Colonic mucosa (tissue), 4 donors: Measurements from ENCODE around the gene LITAFD. TPM values are rescaled to one million over a fixed set of nuclear protein-coding genes. Genes with fewer than 3 reads are reported as not detected.

Experiments
- DNase-seq: peaks from one replicate; pipeline ENCODE4 v3.0.0-alpha.2; 2020
- H3K27ac ChIP-seq: fragments of 200-600 bp; one replicate; pipeline ENCODE4 v1.8.0; 2021
- H3K27me3 ChIP-seq: fragments of 200-600 bp; one replicate; pipeline ENCODE4 v1.8.0; 2021
- H3K36me3 ChIP-seq: fragments of 200-600 bp; one replicate; pipeline ENCODE4 v1.8.0; 2021
- H3K4me1 ChIP-seq: fragments of 200-600 bp; one replicate; pipeline ENCODE4 v1.8.0; 2021; ENCODE audit warnings: mild to moderate bottlenecking
- H3K4me3 ChIP-seq: fragments of 200-600 bp; one replicate; pipeline ENCODE4 v1.8.0; 2021
- H3K9ac ChIP-seq, 2 donors: one replicate each; pipeline ENCODE4 v1.7.0; 2013; ENCODE audit warnings: control low read depth in 2 of 2, low read depth in 2 of 2, low read length in 2 of 2
- H3K9me3 ChIP-seq: fragments of 200-600 bp; one replicate; pipeline ENCODE4 v1.8.0; 2021
- CTCF ChIP-seq: fragments of 200-600 bp; IDR thresholded peaks from one replicate; pipeline ENCODE4 v1.8.0; 2022; ENCODE audit warnings: antibody characterized with exemption, mild to moderate bottlenecking
- intact Hi-C: fragments of 100-400 bp; cut with DNase I; formaldehyde crosslinking; loops from one replicate; pipeline ENCODE4 v1.14.1; 2022
- total RNA-seq, 2 donors: library from RNA; stranded (reverse); fragmentation: NEBNext Ultra II Directional in 1 of 2; extraction: Animal tissue kit (Norgen Biotek cat#: 25700) in 1 of 2; gene quantifications; one replicate each; pipeline ENCODE4 v1.2.1, GENCODE V29; 2021
- donor health status: healthy.
- donor health status: DM: no; HTN: no; CAD: no.
- donor health status: DM: no; HTN: no; CAD: no.

LITAFD gene
- total RNA-seq, 2 donors from 2014 or later: not detected

GRCh38 chr16:8893426-8893825 is 11.3 kb downstream of the LITAFD start:
- Histone ChIP-seq H3K36me3 (peaks cover 33% of the 10 kb centered on the region), H3K4me1 (no peaks in the 10 kb centered on the region), H3K9ac (no peak overlapping the region), H3K9me3 (no peaks in the 10 kb centered on the region), H3K4me3 (no peak overlapping the region), H3K27me3 (no peaks in the 10 kb centered on the region), H3K27ac (no peak overlapping the region)
- no peak for TF ChIP-seq CTCF
- no peak for DNase-seq
- intact Hi-C loops: no loop called here

DNA sequence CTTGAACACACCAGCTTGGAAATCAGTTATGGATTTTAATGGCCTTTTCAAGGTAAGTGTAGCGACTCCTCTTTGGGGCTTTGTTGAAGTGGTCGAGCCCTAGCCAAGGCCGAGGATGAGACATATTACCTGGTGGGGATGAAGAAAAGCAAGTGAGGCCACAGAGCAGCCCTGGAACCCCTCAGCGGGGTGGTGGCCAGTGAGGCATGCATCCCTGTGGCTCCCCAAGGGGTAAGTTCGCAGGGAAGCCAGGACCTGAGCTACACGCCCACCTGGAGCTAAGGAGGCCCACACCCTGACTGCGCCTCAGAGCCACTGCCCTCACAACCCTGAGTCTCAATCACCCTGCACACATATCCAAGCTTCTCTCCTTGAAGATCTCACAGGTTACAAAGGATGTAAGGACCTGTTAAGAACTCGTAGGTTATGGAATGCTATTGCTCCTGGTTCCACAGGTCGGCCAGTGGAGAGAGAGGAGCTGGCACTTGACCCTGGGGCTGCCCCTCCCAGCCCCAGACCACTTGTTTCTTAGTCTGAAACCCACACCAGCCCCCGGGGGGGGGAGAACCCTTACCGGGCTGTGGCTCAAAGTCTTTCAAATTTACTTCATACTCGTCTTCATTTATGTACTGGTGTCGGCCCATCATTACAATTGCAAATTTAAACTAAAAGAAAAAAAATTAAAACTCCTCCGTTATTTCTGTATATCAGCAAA is 12.0 kb downstream of the LITAFD start:
- intact Hi-C loops: no loop called here
- H3K9me3 ChIP-seq: no peaks in the 10 kb centered on the region
- H3K4me1 ChIP-seq: no peaks in the 10 kb centered on the region
- peaks cover 38% of the 10 kb centered on the region for H3K36me3 ChIP-seq
- H3K4me3 ChIP-seq: no peak overlapping the region
- TF ChIP-seq CTCF: no peak
- H3K9ac ChIP-seq: no peak overlapping the region
- H3K27ac ChIP-seq: no peak overlapping the region
- DNase-seq: no peak
- H3K27me3 ChIP-seq: no peaks in the 10 kb centered on the region

DNA sequence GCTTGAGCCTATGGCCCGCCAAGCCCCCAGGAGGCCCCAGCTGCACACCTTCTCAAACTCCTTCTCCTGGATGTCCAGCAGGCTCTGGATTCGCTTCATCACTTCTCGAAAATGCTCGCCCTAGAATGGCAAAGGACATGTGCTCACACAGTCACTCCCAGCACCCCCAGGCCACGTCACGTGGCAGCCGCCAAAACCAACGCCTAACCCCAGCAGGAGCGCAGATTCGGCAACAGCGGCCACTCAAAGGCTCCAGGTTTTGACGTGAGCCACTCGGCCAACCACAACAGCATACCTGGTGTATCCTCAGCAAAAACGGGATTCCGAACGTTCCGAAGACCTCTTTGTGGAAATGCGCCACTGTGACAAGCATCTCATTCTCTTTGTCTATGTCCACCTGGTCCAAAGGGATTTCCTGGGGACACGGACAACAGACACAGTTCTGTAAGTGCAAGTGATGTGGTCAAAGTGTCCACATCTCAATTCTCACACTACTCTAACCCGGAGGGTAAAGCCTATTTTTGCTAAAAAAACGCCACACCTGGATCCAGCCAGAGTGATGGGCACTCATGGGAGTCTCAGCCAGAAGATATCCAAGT is 12.7 kb downstream of the LITAFD start:
- H3K4me1 ChIP-seq: no peaks in the 10 kb centered on the region
- peaks cover 45% of the 10 kb centered on the region for H3K36me3 ChIP-seq
- no peak for DNase-seq
- H3K27ac ChIP-seq: no peak overlapping the region
- no peak overlapping the region for H3K4me3 ChIP-seq
- no peaks in the 10 kb centered on the region for H3K27me3 ChIP-seq
- no peaks in the 10 kb centered on the region for H3K9me3 ChIP-seq
- intact Hi-C loops: no loop called here
- TF ChIP-seq CTCF: no peak
- no peak overlapping the region for H3K9ac ChIP-seq

- no peaks in the 10 kb centered on the region for H3K9me3 ChIP-seq
- no peak overlapping the region for H3K27ac ChIP-seq
- no peak overlapping the region for H3K9ac ChIP-seq
- H3K27me3 ChIP-seq: no peaks in the 10 kb centered on the region
- H3K4me1 ChIP-seq: no peaks in the 10 kb centered on the region
- H3K36me3 ChIP-seq: peaks cover 74% of the 10 kb centered on the region
- DNase-seq: no peak
- TF ChIP-seq CTCF: no peak
- intact Hi-C loops: no loop called here
- no peak overlapping the region for H3K4me3 ChIP-seq
Observed at GRCh38 chr16:8898660-8899318, 16.6 kb downstream of the LITAFD start.

GRCh38 chr16:8899709-8900317 is 17.7 kb downstream of the LITAFD start:
- intact Hi-C loops: no loop called here
- Histone ChIP-seq H3K9me3 (no peaks in the 10 kb centered on the region), H3K9ac (no peak overlapping the region), H3K4me1 (no peaks in the 10 kb centered on the region), H3K4me3 (no peak overlapping the region), H3K27ac (no peak overlapping the region), H3K27me3 (no peaks in the 10 kb centered on the region), H3K36me3 (peaks cover 79% of the 10 kb centered on the region)
- no peak for DNase-seq
- TF ChIP-seq CTCF: no peak
